ENCODE measurements around the gene CTNNA1.
"Not testable (repeated sequence)": the region's sequence is repeated elsewhere in the genome, so short reads cannot be mapped to it uniquely, and the experiment has no call there.

The CTNNA1 gene

GRCh38 chr5:138761670-138762069, 8.4 kb downstream of the CTNNA1 start:
- not testable (repeated sequence) for DNase-seq

GRCh38 chr5:138762110-138762509, 8.9 kb downstream of the CTNNA1 start:
- DNase-seq = no peak

DNA sequence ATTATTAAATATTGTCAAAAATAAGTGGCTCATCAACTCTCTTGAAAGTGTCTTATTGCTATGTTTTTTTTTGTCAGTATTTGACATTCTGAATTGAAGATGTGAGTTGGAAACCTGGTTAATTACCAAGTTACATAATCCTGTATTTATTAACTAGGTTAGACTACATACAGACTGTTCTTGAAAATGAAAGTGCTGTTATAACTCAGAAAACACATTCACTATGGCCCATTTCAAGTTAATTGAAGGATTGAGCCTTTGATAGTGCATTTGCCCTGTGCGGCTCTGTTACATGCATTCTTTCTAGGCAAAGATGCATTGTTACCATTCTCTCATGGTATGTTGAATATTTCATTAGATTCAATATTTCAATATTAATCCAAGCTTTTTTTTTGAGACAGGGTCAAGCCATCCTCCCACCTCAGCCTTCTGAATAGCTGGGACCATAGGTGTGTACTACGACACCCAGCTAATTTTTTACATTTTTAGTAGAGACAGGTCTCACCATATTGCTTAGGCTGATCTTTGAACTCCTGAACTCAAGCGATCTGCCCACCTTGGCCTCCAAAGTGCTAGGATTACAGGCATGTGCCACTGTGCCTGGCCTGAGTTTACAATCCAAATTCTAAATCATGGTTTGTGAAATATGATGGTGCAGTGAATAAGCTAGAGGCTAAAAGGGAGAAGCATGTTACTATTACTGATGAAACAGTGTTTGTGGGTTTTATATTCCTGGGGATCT, 10.0 kb downstream of the CTNNA1 start:
- DNase-seq = no peak

- no peak for DNase-seq
Observed at GRCh38 chr5:138770291-138770690, 17.1 kb downstream of the CTNNA1 start.

GRCh38 chr5:138770977-138771376, 17.8 kb downstream of the CTNNA1 start:
- DNase-seq = no peak

DNA sequence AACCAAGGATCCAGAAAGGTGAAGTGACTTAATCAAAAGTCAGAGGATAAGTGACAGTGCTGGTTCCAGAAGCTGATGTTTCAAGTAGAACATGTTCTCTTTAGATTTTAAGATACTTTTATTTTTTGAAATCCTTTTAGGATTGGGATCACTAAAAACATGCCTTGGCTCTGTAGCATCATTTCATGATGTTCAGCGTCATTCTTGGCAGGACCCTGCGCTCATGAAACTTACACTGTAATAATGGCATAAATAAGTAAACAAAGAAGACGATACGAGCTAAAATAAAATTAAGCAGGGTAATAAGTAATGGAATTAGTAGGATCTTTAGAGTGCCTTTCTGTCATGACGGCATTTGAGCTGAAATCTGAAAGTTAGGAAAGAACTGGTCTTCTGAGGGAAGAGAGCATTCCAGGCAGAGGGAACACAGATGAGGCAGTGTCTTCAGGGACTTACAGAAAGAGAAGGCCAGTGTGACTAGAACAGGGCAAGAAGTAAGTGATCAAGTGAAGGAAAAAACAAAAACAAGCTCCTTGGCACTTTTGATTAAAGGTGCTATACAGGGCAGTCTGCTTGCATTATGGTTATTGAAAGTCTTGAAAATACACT, 19.9 kb downstream of the CTNNA1 start:
- no peak for DNase-seq

GRCh38 chr5:138773624-138774023, 20.4 kb downstream of the CTNNA1 start:
- DNase-seq = not testable (repeated sequence)

DNA sequence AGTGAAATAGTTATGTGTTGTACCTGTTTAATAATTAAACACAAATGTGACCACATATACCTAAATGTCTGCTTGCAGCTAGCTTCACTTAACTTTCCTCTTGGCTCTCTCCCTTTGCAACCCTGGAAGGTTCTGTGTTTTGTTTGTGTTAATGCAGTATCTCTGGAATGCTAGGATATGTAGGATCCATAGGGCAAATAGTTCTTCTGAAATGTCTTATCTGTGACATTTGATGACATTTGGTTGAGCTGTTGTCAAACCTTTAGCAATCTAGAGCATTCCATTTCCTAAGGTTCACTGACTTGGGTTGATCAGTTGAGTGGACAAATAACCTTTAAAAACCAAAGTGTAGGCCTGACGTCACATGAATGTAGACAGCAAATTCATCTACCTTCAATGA, 21.8 kb downstream of the CTNNA1 start:
- no peak for DNase-seq

DNA sequence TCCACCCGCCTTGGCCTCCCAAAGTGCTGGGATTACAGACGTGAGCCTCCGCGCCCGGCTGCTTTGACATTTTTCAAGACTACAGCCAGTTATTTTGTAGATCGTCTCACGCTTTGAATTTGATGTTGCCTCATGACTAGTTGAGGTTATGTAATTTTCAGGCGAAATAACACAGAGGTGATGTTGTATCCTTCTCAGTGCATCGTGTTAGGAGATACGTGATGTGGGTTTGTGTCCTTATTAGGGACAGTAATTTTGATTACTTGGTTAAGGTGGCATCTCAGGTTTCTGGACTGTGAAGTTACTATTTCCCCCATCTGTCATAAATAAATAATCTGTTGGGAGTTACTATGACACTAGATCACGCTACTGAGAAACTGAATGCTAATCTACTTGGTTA, 25.0 kb downstream of the CTNNA1 start:
- no peak for DNase-seq

- no peak for DNase-seq
Observed at GRCh38 chr5:138783976-138784375, 30.8 kb downstream of the CTNNA1 start.

DNA sequence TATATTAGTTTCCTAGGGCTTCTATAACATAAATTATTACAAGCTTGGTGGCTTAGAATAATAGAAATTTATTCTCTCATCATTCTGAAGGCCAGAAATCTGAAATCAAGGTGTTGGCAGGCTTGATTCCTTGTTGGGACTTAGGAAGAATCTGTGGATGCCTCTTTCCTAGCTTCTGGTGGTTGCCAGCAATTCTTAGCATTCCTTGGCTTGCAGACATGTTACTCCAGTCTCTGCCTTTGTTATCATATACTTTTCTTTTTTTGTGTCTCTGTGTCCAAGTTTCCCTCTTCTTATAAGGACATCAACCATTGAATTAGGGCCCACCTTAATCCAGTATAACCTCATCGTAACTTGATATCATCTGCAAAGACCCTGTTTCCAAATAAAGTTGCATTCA, 31.4 kb downstream of the CTNNA1 start:
- DNase-seq = no peak

GRCh38 chr5:138789771-138790242, 36.6 kb downstream of the CTNNA1 start:
- DNase-seq = no peak

GRCh38 chr5:138790684-138791083, 37.5 kb downstream of the CTNNA1 start:
- no peak for DNase-seq

GRCh38 chr5:138792195-138792790, 39.1 kb downstream of the CTNNA1 start:
- no peak for DNase-seq

GRCh38 chr5:138793575-138793974, 40.4 kb downstream of the CTNNA1 start:
- DNase-seq = no peak

DNA sequence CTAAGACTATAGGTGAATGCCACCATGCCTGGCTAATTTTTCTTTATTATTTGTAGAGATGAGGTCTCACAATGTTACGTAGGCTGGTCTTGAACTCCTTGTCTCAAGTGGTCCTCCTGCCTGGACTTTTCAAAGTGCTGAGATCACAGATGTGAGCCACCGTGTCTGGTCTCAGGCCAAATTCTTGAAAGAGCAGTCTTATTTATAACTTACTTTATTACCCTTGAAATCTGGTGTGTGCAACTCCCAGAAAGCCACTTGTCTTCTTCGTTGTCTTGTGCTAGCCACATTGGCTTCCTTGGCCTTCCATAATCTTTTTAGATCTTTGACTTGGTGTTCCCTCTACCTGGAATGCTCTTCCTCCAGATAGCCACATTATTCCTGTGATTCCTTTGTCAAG, 50.1 kb downstream of the CTNNA1 start:
- no peak for DNase-seq

DNA sequence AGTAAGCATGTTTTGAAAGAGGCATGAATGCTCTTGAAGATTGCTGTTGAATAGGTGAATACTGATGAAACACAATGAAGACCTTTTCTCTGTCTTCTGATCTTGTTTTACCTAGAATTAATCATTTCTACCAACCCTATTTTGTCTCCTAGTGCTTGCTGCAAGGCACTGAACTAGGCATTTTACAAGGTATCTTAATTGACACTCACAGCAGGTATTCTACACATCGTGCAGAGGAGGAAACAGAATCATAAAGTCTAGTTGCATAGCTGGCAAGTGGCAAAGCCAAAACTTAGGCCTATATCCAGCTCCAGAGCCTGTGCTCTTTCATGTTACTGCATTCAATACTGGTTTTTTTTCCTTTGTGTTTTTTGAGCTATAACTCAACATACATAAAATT, 50.7 kb downstream of the CTNNA1 start:
- no peak for DNase-seq

GRCh38 chr5:138805096-138805495, 51.9 kb downstream of the CTNNA1 start:
- DNase-seq = no peak

DNA sequence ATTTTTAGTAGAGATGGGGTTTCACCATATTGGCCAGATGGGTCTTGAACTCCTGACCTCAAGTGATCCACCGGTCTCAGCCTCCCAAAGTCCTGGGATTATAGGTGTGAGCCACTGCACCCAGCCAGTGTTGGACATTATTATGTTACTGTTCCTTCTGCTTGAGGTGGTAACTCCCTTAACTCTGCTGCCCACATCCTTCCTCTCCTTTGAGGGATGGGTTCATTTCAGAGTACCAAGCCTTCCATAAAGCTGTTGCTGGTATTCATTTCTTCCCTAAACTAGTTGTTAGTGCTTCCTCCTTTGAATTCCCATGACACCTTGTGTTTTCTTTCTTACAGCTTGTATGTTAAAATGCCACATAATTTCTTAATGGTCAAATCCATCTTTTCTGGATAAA, 54.0 kb downstream of the CTNNA1 start:
- DNase-seq = no peak

DNA sequence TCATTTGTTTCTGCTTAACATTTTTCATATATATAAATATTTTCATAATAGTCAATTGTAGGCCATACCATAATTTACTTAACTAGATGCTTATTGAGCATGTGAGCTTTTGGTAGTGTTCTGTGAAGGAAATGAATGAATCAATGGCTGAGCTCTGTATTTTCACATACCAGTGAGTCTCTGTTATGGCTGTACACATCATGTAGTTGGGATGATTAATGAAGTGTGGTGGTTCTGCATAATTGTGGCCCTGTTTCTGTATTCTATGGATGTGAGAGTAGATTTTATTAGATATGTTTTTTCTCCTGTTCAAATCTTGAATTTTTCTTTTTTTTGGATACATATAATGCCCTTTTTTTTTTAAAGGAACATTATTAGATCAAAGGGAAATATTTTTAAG, 56.2 kb downstream of the CTNNA1 start:
- no peak for DNase-seq

- DNase-seq = not testable (repeated sequence)
Observed at GRCh38 chr5:138810861-138811260, 57.6 kb downstream of the CTNNA1 start.

- no peak for DNase-seq
Observed at GRCh38 chr5:138815529-138815928, 62.3 kb downstream of the CTNNA1 start.

- no peak for DNase-seq
Observed at GRCh38 chr5:138817241-138817640, 64.0 kb downstream of the CTNNA1 start.

DNA sequence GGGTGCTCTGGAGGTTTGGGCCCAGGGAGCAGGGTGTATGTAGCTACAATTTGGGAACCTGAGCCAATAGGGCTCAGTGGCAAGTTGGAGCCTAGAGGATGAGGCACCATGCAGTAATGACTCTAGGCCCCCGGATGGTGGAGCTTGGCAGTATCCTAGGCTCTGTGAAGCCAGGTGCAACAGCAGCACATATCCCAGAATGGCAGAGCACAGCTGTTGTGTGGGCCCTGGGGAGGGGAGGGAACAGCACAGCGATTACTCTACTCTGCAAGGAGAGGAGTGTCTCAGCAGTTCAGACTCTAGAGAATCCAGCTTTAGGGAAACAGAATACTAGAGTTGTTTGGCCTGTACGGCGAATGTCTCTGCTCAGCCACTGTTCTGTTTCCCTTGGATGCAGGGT, 65.9 kb downstream of the CTNNA1 start:
- no peak for DNase-seq

Data from stimulated activated CD4-positive, alpha-beta T cell treated with anti-CD3 and anti-CD28 coated beads, Interleukin-2, amount 100 ng/mL, for 48 hours (primary cell).